ENCODE results near the gene RASGRP1.

RASGRP1 gene

DNA sequence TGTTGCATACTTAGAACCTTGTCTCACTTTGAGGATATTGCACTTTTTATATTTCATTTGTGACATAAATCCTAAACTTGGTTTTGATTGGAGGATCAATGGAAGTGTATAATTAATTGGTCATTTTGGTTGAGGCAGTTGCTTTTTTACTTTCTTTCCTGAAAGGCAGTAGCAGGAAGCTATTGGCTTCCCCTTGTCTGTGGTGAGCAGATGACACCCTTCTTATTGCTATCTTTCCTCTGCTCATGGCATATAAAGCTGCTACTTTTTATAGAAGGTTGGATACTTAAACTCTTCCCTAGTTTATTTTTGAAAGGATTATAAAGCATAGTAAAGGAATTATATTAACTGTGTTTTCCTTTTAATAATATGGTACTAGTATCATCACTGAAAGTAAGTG, 82.0 kb downstream of the RASGRP1 start:
- Histone ChIP-seq H3K23ac (ENCODE audit: low read length) (no peak overlapping the region), H4K8ac (ENCODE audit: low read depth, low read length) (no peak overlapping the region), H3K18ac (ENCODE audit: low read length) (no peak overlapping the region), H3K27ac (ENCODE audit: low read depth, low read length) (no peak overlapping the region), H3K79me1 (ENCODE audit: low read length) (no peaks in the 10 kb centered on the region), H2BK120ac (ENCODE audit: insufficient read depth, low read length, poor library complexity) (no peak overlapping the region), H3K9ac (ENCODE audit: low read length) (no peak overlapping the region), H3K9me3 (ENCODE audit: insufficient read depth, low read depth, low read length) (no peaks in the 10 kb centered on the region), H3K4me2 (ENCODE audit: low read length) (no peak overlapping the region), H3K27me3 (ENCODE audit: insufficient read depth, low read length) (no peaks in the 10 kb centered on the region), H3K4me3 (ENCODE audit: low read depth, low read length) (no peak overlapping the region), H3K79me2 (ENCODE audit: control insufficient read depth, insufficient read depth, low read length, poor library complexity) (no peaks in the 10 kb centered on the region), H3K36me3 (ENCODE audit: control insufficient read depth in 1 of 2, insufficient read depth in 2 of 2, low read length in 2 of 2) (peaks cover 0 to 4% of the 10 kb centered on the region in 2 experiments), H3K14ac (ENCODE audit: low read length) (no peak overlapping the region), H4K12ac (ENCODE audit: low read depth, low read length) (no peak overlapping the region), H4K91ac (ENCODE audit: low read depth, low read length) (no peak overlapping the region), H2BK5ac (ENCODE audit: low read depth, low read length, poor library complexity) (no peak overlapping the region), H2AFZ (ENCODE audit: insufficient read depth, low read length, poor library complexity) (no peak overlapping the region), H2AK5ac (ENCODE audit: low read length) (no peak overlapping the region), H3K4ac (ENCODE audit: low read depth, low read length) (no peak overlapping the region), H3K4me1 (ENCODE audit: control insufficient read depth in 1 of 2, insufficient read depth in 2 of 2, low read length in 2 of 2) (no peaks in the 10 kb centered on the region), H2BK12ac (ENCODE audit: low read length) (no peak overlapping the region)
- DNase-seq, result no peak

- no peak overlapping the region for H2BK120ac ChIP-seq (ENCODE audit: insufficient read depth, low read length, poor library complexity)
- no peak overlapping the region for H2AK5ac ChIP-seq (ENCODE audit: low read length)
- no peak overlapping the region for H2AFZ ChIP-seq (ENCODE audit: insufficient read depth, low read length, poor library complexity)
- H4K8ac ChIP-seq (ENCODE audit: low read depth, low read length), result no peak overlapping the region
- no peak overlapping the region for H2BK5ac ChIP-seq (ENCODE audit: low read depth, low read length, poor library complexity)
- no peak overlapping the region for H3K23ac ChIP-seq (ENCODE audit: low read length)
- no peak overlapping the region for H3K4me2 ChIP-seq (ENCODE audit: low read length)
- H3K4me3 ChIP-seq (ENCODE audit: low read depth, low read length), result no peak overlapping the region
- DNase-seq, result no peak
- no peaks in the 10 kb centered on the region for H3K79me2 ChIP-seq (ENCODE audit: control insufficient read depth, insufficient read depth, low read length, poor library complexity)
- H3K36me3 ChIP-seq (ENCODE audit: control insufficient read depth in 1 of 2, insufficient read depth in 2 of 2, low read length in 2 of 2), result peaks cover 0 to 6% of the 10 kb centered on the region in 2 experiments
- H4K12ac ChIP-seq (ENCODE audit: low read depth, low read length), result no peak overlapping the region
- H3K9ac ChIP-seq (ENCODE audit: low read length), result no peak overlapping the region
- no peak overlapping the region for H3K18ac ChIP-seq (ENCODE audit: low read length)
- no peak overlapping the region for H3K27ac ChIP-seq (ENCODE audit: low read depth, low read length)
- H2BK12ac ChIP-seq (ENCODE audit: low read length), result no peak overlapping the region
- no peak overlapping the region for H3K14ac ChIP-seq (ENCODE audit: low read length)
- no peaks in the 10 kb centered on the region for H3K4me1 ChIP-seq (ENCODE audit: control insufficient read depth in 1 of 2, insufficient read depth in 2 of 2, low read length in 2 of 2)
- no CpG with 5 or more reads among the region's 3 CpGs for WGBS (ENCODE audit: extremely low coverage, insufficient coverage, insufficient read length)
- H3K27me3 ChIP-seq (ENCODE audit: insufficient read depth, low read length), result no peaks in the 10 kb centered on the region
- H3K9me3 ChIP-seq (ENCODE audit: insufficient read depth, low read depth, low read length), result no peaks in the 10 kb centered on the region
- no peaks in the 10 kb centered on the region for H3K79me1 ChIP-seq (ENCODE audit: low read length)
- H4K91ac ChIP-seq (ENCODE audit: low read depth, low read length), result no peak overlapping the region
- H3K4ac ChIP-seq (ENCODE audit: low read depth, low read length), result no peak overlapping the region
Observed at GRCh38 chr15:38481761-38482160, 82.9 kb downstream of the RASGRP1 start.

DNA sequence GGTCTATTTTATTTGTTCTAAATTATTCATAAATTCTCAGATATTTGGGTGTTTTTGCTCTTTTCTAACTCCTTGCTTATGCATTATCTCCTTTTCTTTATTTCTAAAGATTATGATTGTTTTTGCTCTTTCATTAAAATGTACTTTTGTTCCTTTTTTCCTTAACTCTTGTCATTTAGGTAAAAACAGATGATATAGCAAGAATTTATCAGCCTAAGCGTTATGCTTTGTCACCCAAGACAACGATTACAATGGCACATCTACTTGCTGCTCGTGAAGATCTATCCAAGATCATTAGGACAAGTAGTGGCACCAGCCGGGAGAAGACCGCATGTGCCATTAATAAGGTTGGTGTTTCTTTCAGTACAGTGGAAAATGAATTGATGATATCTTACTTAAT, 83.5 kb downstream of the RASGRP1 start:
- Histone ChIP-seq H2BK12ac (ENCODE audit: low read length) (no peak overlapping the region), H4K8ac (ENCODE audit: low read depth, low read length) (no peak overlapping the region), H2BK120ac (ENCODE audit: insufficient read depth, low read length, poor library complexity) (no peak overlapping the region), H3K4ac (ENCODE audit: low read depth, low read length) (no peak overlapping the region), H2BK5ac (ENCODE audit: low read depth, low read length, poor library complexity) (no peak overlapping the region), H2AFZ (ENCODE audit: insufficient read depth, low read length, poor library complexity) (no peak overlapping the region), H3K9ac (ENCODE audit: low read length) (no peak overlapping the region), H3K79me1 (ENCODE audit: low read length) (no peaks in the 10 kb centered on the region), H3K27me3 (ENCODE audit: insufficient read depth, low read length) (no peaks in the 10 kb centered on the region), H3K9me3 (ENCODE audit: insufficient read depth, low read depth, low read length) (no peaks in the 10 kb centered on the region), H3K79me2 (ENCODE audit: control insufficient read depth, insufficient read depth, low read length, poor library complexity) (no peaks in the 10 kb centered on the region), H3K23ac (ENCODE audit: low read length) (no peak overlapping the region), H3K27ac (ENCODE audit: low read depth, low read length) (no peak overlapping the region), H4K12ac (ENCODE audit: low read depth, low read length) (no peak overlapping the region), H4K91ac (ENCODE audit: low read depth, low read length) (no peak overlapping the region), H3K4me2 (ENCODE audit: low read length) (no peak overlapping the region), H3K36me3 (ENCODE audit: control insufficient read depth in 1 of 2, insufficient read depth in 2 of 2, low read length in 2 of 2) (peaks cover 0 to 8% of the 10 kb centered on the region in 2 experiments), H3K14ac (ENCODE audit: low read length) (no peak overlapping the region), H3K18ac (ENCODE audit: low read length) (no peak overlapping the region), H3K4me3 (ENCODE audit: low read depth, low read length) (no peak overlapping the region), H2AK5ac (ENCODE audit: low read length) (no peak overlapping the region), H3K4me1 (ENCODE audit: control insufficient read depth in 1 of 2, insufficient read depth in 2 of 2, low read length in 2 of 2) (no peaks in the 10 kb centered on the region)
- no peak for DNase-seq
- WGBS (ENCODE audit: extremely low coverage, insufficient coverage, insufficient read length), result no CpG with 5 or more reads among the region's 5 CpGs

- no peaks in the 10 kb centered on the region for H3K79me2 ChIP-seq (ENCODE audit: control insufficient read depth, insufficient read depth, low read length, poor library complexity)
- H3K27me3 ChIP-seq (ENCODE audit: insufficient read depth, low read length), result no peaks in the 10 kb centered on the region
- H3K9me3 ChIP-seq (ENCODE audit: insufficient read depth, low read depth, low read length), result no peaks in the 10 kb centered on the region
- no peak overlapping the region for H3K18ac ChIP-seq (ENCODE audit: low read length)
- H2BK120ac ChIP-seq (ENCODE audit: insufficient read depth, low read length, poor library complexity), result no peak overlapping the region
- H3K4ac ChIP-seq (ENCODE audit: low read depth, low read length), result no peak overlapping the region
- no peaks in the 10 kb centered on the region for H3K4me1 ChIP-seq (ENCODE audit: control insufficient read depth in 1 of 2, insufficient read depth in 2 of 2, low read length in 2 of 2)
- H3K4me2 ChIP-seq (ENCODE audit: low read length), result no peak overlapping the region
- H2BK5ac ChIP-seq (ENCODE audit: low read depth, low read length, poor library complexity), result no peak overlapping the region
- H4K12ac ChIP-seq (ENCODE audit: low read depth, low read length), result no peak overlapping the region
- no peak overlapping the region for H3K14ac ChIP-seq (ENCODE audit: low read length)
- H3K27ac ChIP-seq (ENCODE audit: low read depth, low read length), result no peak overlapping the region
- no peak overlapping the region for H3K4me3 ChIP-seq (ENCODE audit: low read depth, low read length)
- H2AK5ac ChIP-seq (ENCODE audit: low read length), result no peak overlapping the region
- no peak overlapping the region for H3K9ac ChIP-seq (ENCODE audit: low read length)
- H3K79me1 ChIP-seq (ENCODE audit: low read length), result no peaks in the 10 kb centered on the region
- WGBS (ENCODE audit: extremely low coverage, insufficient coverage, insufficient read length), result no CpG with 5 or more reads among the region's 1 CpG
- no peak overlapping the region for H4K8ac ChIP-seq (ENCODE audit: low read depth, low read length)
- no peak overlapping the region for H3K23ac ChIP-seq (ENCODE audit: low read length)
- no peak for DNase-seq
- no peak overlapping the region for H2AFZ ChIP-seq (ENCODE audit: insufficient read depth, low read length, poor library complexity)
- peaks cover 0 to 11% of the 10 kb centered on the region in 2 experiments for H3K36me3 ChIP-seq (ENCODE audit: control insufficient read depth in 1 of 2, insufficient read depth in 2 of 2, low read length in 2 of 2)
- H2BK12ac ChIP-seq (ENCODE audit: low read length), result no peak overlapping the region
- H4K91ac ChIP-seq (ENCODE audit: low read depth, low read length), result no peak overlapping the region
Observed at GRCh38 chr15:38479756-38480155, 84.9 kb downstream of the RASGRP1 start.

- H3K4ac ChIP-seq (ENCODE audit: low read depth, low read length), result no peak overlapping the region
- H3K27me3 ChIP-seq (ENCODE audit: insufficient read depth, low read length), result no peaks in the 10 kb centered on the region
- no peak overlapping the region for H3K14ac ChIP-seq (ENCODE audit: low read length)
- H3K79me1 ChIP-seq (ENCODE audit: low read length), result no peaks in the 10 kb centered on the region
- H3K9ac ChIP-seq (ENCODE audit: low read length), result no peak overlapping the region
- H2BK12ac ChIP-seq (ENCODE audit: low read length), result no peak overlapping the region
- no peaks in the 10 kb centered on the region for H3K79me2 ChIP-seq (ENCODE audit: control insufficient read depth, insufficient read depth, low read length, poor library complexity)
- no peak overlapping the region for H4K12ac ChIP-seq (ENCODE audit: low read depth, low read length)
- no peak overlapping the region for H2AFZ ChIP-seq (ENCODE audit: insufficient read depth, low read length, poor library complexity)
- H3K9me3 ChIP-seq (ENCODE audit: insufficient read depth, low read depth, low read length), result no peaks in the 10 kb centered on the region
- H3K4me2 ChIP-seq (ENCODE audit: low read length), result no peak overlapping the region
- no peak overlapping the region for H3K4me3 ChIP-seq (ENCODE audit: low read depth, low read length)
- H3K23ac ChIP-seq (ENCODE audit: low read length), result no peak overlapping the region
- H3K18ac ChIP-seq (ENCODE audit: low read length), result no peak overlapping the region
- no peak overlapping the region for H2AK5ac ChIP-seq (ENCODE audit: low read length)
- no peak overlapping the region for H4K8ac ChIP-seq (ENCODE audit: low read depth, low read length)
- no peak overlapping the region for H2BK5ac ChIP-seq (ENCODE audit: low read depth, low read length, poor library complexity)
- H4K91ac ChIP-seq (ENCODE audit: low read depth, low read length), result no peak overlapping the region
- H3K36me3 ChIP-seq (ENCODE audit: control insufficient read depth in 1 of 2, insufficient read depth in 2 of 2, low read length in 2 of 2), result peaks cover 0 to 13% of the 10 kb centered on the region in 2 experiments
- DNase-seq, result no peak
- H3K27ac ChIP-seq (ENCODE audit: low read depth, low read length), result no peak overlapping the region
- H2BK120ac ChIP-seq (ENCODE audit: insufficient read depth, low read length, poor library complexity), result no peak overlapping the region
- no peaks in the 10 kb centered on the region for H3K4me1 ChIP-seq (ENCODE audit: control insufficient read depth in 1 of 2, insufficient read depth in 2 of 2, low read length in 2 of 2)
Observed at GRCh38 chr15:38479266-38479665, 85.3 kb downstream of the RASGRP1 start.
